ENCODE results near the gene SMAP1. TPM values are rescaled to one million over a fixed set of nuclear protein-coding genes. Genes with fewer than 3 reads are reported as not detected.

Gene SMAP1
- total and polyA plus RNA-seq, 9 of the 15 experiments (the other 6 are each of a cell fraction or from before 2014, with no cell fraction given) = 11.4 to 26.4 (median 15.5) TPM

DNA sequence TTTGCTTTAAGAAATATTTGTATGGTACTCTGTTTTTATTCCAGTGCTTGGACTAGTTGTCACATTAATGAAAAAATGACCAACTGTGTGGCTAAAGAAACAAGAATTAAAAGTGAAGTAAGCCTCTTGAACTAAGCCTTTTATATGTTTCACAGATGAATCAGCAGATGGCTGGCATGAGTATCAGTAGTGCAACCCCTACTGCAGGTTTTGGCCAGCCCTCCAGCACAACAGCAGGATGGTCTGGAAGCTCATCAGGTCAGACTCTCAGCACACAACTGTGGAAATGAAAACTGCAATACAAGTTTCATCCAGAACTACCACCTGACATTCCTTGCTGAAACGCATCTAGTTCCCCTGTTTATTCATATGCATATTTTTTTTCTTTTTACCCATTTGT lies 192.4 kb downstream of the SMAP1 start:
- no peak overlapping the region for H3K4me2 ChIP-seq (ENCODE audit: insufficient read depth, low read length)
- ChIA-PET POLR2A (no interaction called here), CTCF (ENCODE audit: low intra/inter-chr PET ratio) (no interaction called here)
- no peak overlapping the region for H3K9ac ChIP-seq (ENCODE audit: insufficient read depth in 1 of 2, low read depth in 2 of 2, low read length in 2 of 2)
- H3K9me1 ChIP-seq (ENCODE audit: control insufficient read depth, insufficient read depth, low read length) = no peaks in the 10 kb centered on the region
- no peaks in the 10 kb centered on the region for H3K9me3 ChIP-seq (replicated peaks; ENCODE audit: control insufficient read depth, insufficient read depth, low read depth, low read length)
- FAIRE-seq (no peak), ATAC-seq (no peak), DNase-seq (ENCODE audit: extremely low read depth in 1 of 4, low spot score in 3 of 4) (no peak)
- H3K36me3 ChIP-seq (ENCODE audit: control insufficient read depth, insufficient read depth, low read length) = no peaks in the 10 kb centered on the region
- intact Hi-C loops (cut with micrococcal nuclease) (no loop called here), in situ Hi-C loops (cut with MboI) (no loop called here)
- no peaks in the 10 kb centered on the region for H3K79me2 ChIP-seq (ENCODE audit: control insufficient read depth, insufficient read depth, low read length)
- TF ChIP-seq RBFOX2 (IDR thresholded peaks at IDR 0.05; ENCODE audit: low read depth, low read length) (no peak), SRSF9 (IDR thresholded peaks at IDR 0.05; ENCODE audit: borderline replicate concordance, low read depth, low read length) (no peak), ZNF408 (CRISPR knock-in tag; IDR thresholded peaks at IDR 0.05; ENCODE audit: low read depth) (no peak), ZFP36 (IDR thresholded peaks at IDR 0.05; ENCODE audit: low read depth, low read length, partially characterized antibody) (no peak), SMARCA4 (IDR thresholded peaks at IDR 0.05) (no peak), ZNF76 (CRISPR knock-in tag; IDR thresholded peaks at IDR 0.05; ENCODE audit: borderline replicate concordance) (no peak)
- TF ChIP-seq, protein P1, sequence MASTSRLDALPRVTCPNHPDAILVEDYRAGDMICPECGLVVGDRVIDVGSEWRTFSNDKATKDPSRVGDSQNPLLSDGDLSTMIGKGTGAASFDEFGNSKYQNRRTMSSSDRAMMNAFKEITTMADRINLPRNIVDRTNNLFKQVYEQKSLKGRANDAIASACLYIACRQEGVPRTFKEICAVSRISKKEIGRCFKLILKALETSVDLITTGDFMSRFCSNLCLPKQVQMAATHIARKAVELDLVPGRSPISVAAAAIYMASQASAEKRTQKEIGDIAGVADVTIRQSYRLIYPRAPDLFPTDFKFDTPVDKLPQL (IDR thresholded peaks at IDR 0.05; ENCODE audit: extremely low read depth, insufficient read length) = no peak
- H3K27ac ChIP-seq (ENCODE audit: extremely low read depth, low read depth, low read length) = no peak overlapping the region
- H3K4me3 ChIP-seq = no peak overlapping the region
- H3K4me1 ChIP-seq (replicated peaks in 1 of 2; ENCODE audit: control insufficient read depth in 2 of 2, insufficient read depth in 2 of 2, low read length in 2 of 2) = no peaks in the 10 kb centered on the region
- WGBS (ENCODE audit: insufficient coverage, low coverage, missing lambda C conversion rate) = 60% methylated on average over 1 of the region's 1 CpG
- no peaks in the 10 kb centered on the region for H3K27me3 ChIP-seq (ENCODE audit: control insufficient read depth in 2 of 2, insufficient read depth in 2 of 2, low read length in 2 of 2)
- no peak overlapping the region for H2AFZ ChIP-seq (ENCODE audit: low read depth, low read length)
- H4K20me1 ChIP-seq (replicated peaks; ENCODE audit: control insufficient read depth, insufficient read depth, low read length) = no peaks in the 10 kb centered on the region
- no TSS peak for BruUV-seq (replicated peaks)

Data from K562 (cell line).